ENCODE results near the gene LCLAT1.

- TF ChIP-seq TAF1 (IDR thresholded peaks at IDR 0.05; ENCODE audit: borderline replicate concordance, insufficient read depth, low read length) = no peak
- TF ChIP-seq POLR2AphosphoS5 (IDR thresholded peaks at IDR 0.05; ENCODE audit: low read depth, low read length) = no peak
- no peak for TF ChIP-seq FOXP2 (optimal IDR thresholded peaks at IDR 0.05; ENCODE audit: borderline replicate concordance, extremely low read depth, extremely low read length, insufficient read depth)
- TF ChIP-seq REST (IDR thresholded peaks at IDR 0.05; ENCODE audit: insufficient read depth in 1 of 2, low read depth in 2 of 2, low read length in 2 of 2) = no peak
These were observed 1.3 kb downstream of the LCLAT1 start for GRCh38 chr2:30448308-30448707.
